Measurements from ENCODE around the gene AFG3L2. TPM values are rescaled to one million over a fixed set of nuclear protein-coding genes. Genes with fewer than 3 reads are reported as not detected.

The AFG3L2 gene
- total and polyA plus RNA-seq, 2 of the 13 experiments (the other 11 are each of a cell fraction or from before 2014, with no cell fraction given): 28.6 to 86.9 TPM

DNA sequence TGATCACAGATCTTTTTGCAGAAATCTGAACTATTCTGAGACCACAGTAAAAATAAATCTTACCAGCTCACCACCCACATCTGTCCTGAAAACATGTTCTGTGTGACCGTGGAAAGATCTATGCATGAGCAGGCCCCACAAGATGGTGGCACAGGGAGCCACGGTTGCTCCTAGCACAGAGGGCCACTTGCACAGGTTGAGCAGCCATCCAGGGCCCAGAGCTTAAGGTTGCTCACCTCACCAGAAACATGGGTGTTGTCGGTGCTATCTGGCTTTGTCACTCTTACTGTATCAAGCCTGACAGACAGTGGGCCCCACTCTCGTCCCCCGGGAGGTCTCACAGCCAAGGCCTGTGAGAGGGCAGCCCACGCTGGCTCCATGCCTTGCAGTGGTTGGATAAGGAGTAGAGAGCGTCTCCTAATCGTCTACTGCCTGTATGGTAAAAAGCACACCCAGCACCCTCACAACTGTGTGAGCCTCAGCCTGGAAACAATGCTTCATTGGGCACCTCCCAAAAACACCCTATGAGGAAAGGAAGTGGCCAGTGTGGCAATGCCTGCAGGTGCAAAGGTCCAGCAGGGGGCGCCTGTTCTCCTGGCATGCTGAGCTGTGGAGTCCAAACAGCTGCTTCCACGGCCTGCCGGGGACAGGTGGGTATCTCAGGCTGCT lies 49.4 kb downstream of the AFG3L2 start (continued):
- TF ChIP-seq NR2F1 (CRISPR knock-in tag; IDR thresholded peaks at IDR 0.05): no peak
- TF ChIP-seq ZMYM4 (CRISPR knock-in tag; IDR thresholded peaks at IDR 0.05): peak; percentile 13; the same call in 1 of the 2 replicates
- TF ChIP-seq ZEB1 (IDR thresholded peaks at IDR 0.05; ENCODE audit: insufficient replicate concordance, low read depth): no peak
- TF ChIP-seq ZFYVE20 (CRISPR knock-in tag; IDR thresholded peaks at IDR 0.05; ENCODE audit: borderline replicate concordance, low read depth): no peak
- TF ChIP-seq, protein P1, sequence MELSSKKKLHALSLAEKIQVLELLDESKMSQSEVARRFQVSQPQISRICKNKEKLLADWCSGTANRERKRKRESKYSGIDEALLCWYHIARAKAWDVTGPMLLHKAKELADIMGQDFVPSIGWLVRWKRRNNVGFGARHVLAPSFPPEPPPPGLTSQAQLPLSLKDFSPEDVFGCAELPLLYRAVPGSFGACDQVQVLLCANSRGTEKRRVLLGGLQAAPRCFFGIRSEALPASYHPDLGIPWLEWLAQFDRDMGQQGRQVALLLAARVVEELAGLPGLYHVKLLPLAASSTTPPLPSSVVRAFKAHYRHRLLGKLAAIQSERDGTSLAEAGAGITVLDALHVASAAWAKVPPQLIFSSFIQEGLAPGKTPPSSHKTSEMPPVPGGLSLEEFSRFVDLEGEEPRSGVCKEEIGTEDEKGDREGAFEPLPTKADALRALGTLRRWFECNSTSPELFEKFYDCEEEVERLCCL (CRISPR knock-in tag; IDR thresholded peaks at IDR 0.05; ENCODE audit: borderline replicate concordance): no peak
- no peak for TF ChIP-seq POLR2G (IDR thresholded peaks at IDR 0.05; ENCODE audit: low read depth, low read length)
- no peak for TF ChIP-seq HNRNPH1 (optimal IDR thresholded peaks at IDR 0.05; ENCODE audit: low read depth, low read length)
- TF ChIP-seq ZNF317 (CRISPR knock-in tag; IDR thresholded peaks at IDR 0.05): no peak
- TF ChIP-seq ZFP62 (CRISPR knock-in tag; IDR thresholded peaks at IDR 0.05): no peak
- TF ChIP-seq, protein P2, sequence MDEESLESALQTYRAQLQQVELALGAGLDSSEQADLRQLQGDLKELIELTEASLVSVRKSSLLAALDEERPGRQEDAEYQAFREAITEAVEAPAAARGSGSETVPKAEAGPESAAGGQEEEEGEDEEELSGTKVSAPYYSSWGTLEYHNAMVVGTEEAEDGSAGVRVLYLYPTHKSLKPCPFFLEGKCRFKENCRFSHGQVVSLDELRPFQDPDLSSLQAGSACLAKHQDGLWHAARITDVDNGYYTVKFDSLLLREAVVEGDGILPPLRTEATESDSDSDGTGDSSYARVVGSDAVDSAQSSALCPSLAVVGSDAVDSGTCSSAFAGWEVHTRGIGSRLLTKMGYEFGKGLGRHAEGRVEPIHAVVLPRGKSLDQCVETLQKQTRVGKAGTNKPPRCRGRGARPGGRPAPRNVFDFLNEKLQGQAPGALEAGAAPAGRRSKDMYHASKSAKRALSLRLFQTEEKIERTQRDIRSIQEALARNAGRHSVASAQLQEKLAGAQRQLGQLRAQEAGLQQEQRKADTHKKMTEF (CRISPR knock-in tag; IDR thresholded peaks at IDR 0.05): peak; percentile 22; the same call in 1 of the 2 replicates
- no peak for TF ChIP-seq NFIC (IDR thresholded peaks at IDR 0.05; ENCODE audit: low read length)
- TF ChIP-seq, protein P3, sequence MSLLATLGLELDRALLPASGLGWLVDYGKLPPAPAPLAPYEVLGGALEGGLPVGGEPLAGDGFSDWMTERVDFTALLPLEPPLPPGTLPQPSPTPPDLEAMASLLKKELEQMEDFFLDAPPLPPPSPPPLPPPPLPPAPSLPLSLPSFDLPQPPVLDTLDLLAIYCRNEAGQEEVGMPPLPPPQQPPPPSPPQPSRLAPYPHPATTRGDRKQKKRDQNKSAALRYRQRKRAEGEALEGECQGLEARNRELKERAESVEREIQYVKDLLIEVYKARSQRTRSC (CRISPR knock-in tag; IDR thresholded peaks at IDR 0.05; ENCODE audit: low read depth): no peak
- TF ChIP-seq HMGA1 (CRISPR knock-in tag; conservative IDR thresholded peaks at IDR 0.05): no peak
- TF ChIP-seq KDM2A (CRISPR knock-in tag; IDR thresholded peaks at IDR 0.05; ENCODE audit: borderline replicate concordance, low read depth): peak; percentile 57; the same call in 1 of the 2 replicates
- no peak for TF ChIP-seq ZNF354B (CRISPR knock-in tag; IDR thresholded peaks at IDR 0.05)
- 0 out of 2 replicates have a peak, but pooled peaks have one; percentile 21 for TF ChIP-seq ZNF768 (CRISPR knock-in tag; IDR thresholded peaks at IDR 0.05)
- no peak for TF ChIP-seq ZNF678 (CRISPR knock-in tag; IDR thresholded peaks at IDR 0.05)
- no peak for TF ChIP-seq ZSCAN30 (CRISPR knock-in tag; IDR thresholded peaks at IDR 0.05)
- TF ChIP-seq THAP11 (CRISPR knock-in tag; IDR thresholded peaks at IDR 0.05): no peak
- no peak for TF ChIP-seq MXD4 (CRISPR knock-in tag; IDR thresholded peaks at IDR 0.05)
- peak; percentile 70 for TF ChIP-seq STAG1 (CRISPR knock-in tag; IDR thresholded peaks at IDR 0.05)
- TF ChIP-seq, protein P4, sequence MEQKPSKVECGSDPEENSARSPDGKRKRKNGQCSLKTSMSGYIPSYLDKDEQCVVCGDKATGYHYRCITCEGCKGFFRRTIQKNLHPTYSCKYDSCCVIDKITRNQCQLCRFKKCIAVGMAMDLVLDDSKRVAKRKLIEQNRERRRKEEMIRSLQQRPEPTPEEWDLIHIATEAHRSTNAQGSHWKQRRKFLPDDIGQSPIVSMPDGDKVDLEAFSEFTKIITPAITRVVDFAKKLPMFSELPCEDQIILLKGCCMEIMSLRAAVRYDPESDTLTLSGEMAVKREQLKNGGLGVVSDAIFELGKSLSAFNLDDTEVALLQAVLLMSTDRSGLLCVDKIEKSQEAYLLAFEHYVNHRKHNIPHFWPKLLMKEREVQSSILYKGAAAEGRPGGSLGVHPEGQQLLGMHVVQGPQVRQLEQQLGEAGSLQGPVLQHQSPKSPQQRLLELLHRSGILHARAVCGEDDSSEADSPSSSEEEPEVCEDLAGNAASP (CRISPR knock-in tag; IDR thresholded peaks at IDR 0.05; ENCODE audit: borderline replicate concordance): no peak
- peak; percentile 31; the same call in 1 of the 2 replicates for TF ChIP-seq ELF3 (CRISPR knock-in tag; IDR thresholded peaks at IDR 0.05)
- no peak for TF ChIP-seq TCF7L2 (IDR thresholded peaks at IDR 0.05; ENCODE audit: low read depth, low read length)
- no peak for TF ChIP-seq ZNF775 (CRISPR knock-in tag; IDR thresholded peaks at IDR 0.05; ENCODE audit: borderline replicate concordance)
- peak; percentile 56 for TF ChIP-seq SMC3 (IDR thresholded peaks at IDR 0.05; ENCODE audit: low read length)

All from HepG2 (cell line).